Posterior vena cava (tissue), 2 donors: ENCODE data around the gene PYGB. TPM values are rescaled to one million over a fixed set of nuclear protein-coding genes. Genes with fewer than 3 reads are reported as not detected.
A peak's percentile ranks its signal among the peaks of the same experiment; 100 is the strongest.

Experiments
- DNase-seq: peaks from one replicate; pipeline ENCODE4 v3.0.0-alpha.2; 2020; ENCODE audit warnings: low spot score
- intact Hi-C, 2 donors: fragments of 100-400 bp; cut with DNase I; formaldehyde crosslinking; loops; one replicate each; pipeline versions ENCODE4 v1.14.1 to v1.14.2; 2022 to 2023
- total RNA-seq, 2 donors: library from RNA; stranded (reverse); fragmentation: NEBNext Ultra II Directional; extraction: Animal tissue kit (Norgen Biotek cat#: 25700); gene quantifications; one replicate each; pipeline ENCODE4 v1.2.1, GENCODE V29; 2021
- donor health status: DM: yes; HTN: yes; CAD: no.
- donor health status: DM: yes; HTN: yes; CAD: no.

PYGB gene
- total RNA-seq, 2 donors from 2014 or later = 132 to 155 TPM

- intact Hi-C loops = loop anchor here in 1 of 2 donors (5.0 kb wide), 1 partner anchor 48 kb away; the partner anchor contains the start of gene ENTPD6
- DNase-seq = peak; percentile 30
Measured at GRCh38 chr20:25244976-25245375, 2.9 kb upstream of the PYGB start.

GRCh38 chr20:25245461-25245860, 2.4 kb upstream of the PYGB start:
- intact Hi-C loops = loop anchor here in 1 of 2 donors (5.0 kb wide), 1 partner anchor 48 kb away; the partner anchor contains the start of gene ENTPD6
- DNase-seq = peak; percentile 28

- intact Hi-C loops = loop anchor here in 1 of 2 donors (5.0 kb wide), 1 partner anchor 49 kb away; the partner anchor contains the start of gene ENTPD6
- DNase-seq = peak; percentile 44
Measured at GRCh38 chr20:25246182-25246999, 1.5 kb upstream of the PYGB start.

- intact Hi-C loops = loop anchor here in 1 of 2 donors (5.0 kb wide), 1 partner anchor 50 kb away; the partner anchor contains the start of gene ENTPD6
- DNase-seq = peak; percentile 88
Measured at GRCh38 chr20:25247000-25247517, 826 bp upstream of the PYGB start.

- intact Hi-C loops = loop anchor here in 1 of 2 donors (5.0 kb wide), 1 partner anchor 50 kb away; the partner anchor contains the start of gene ENTPD6
- DNase-seq = peak; percentile 86
Measured at GRCh38 chr20:25247518-25247955, 348 bp upstream of the PYGB start.

GRCh38 chr20:25248786-25249172, 894 bp downstream of the PYGB start:
- no peak for DNase-seq
- intact Hi-C loops = loop anchor here in 1 of 2 donors (5.0 kb wide), 1 partner anchor 51 kb away; the partner anchor contains the start of gene ENTPD6

GRCh38 chr20:25249198-25249931, 1.5 kb downstream of the PYGB start:
- intact Hi-C loops = loop anchor here in 1 of 2 donors (5.0 kb wide), 1 partner anchor 52 kb away; the partner anchor contains the start of gene ENTPD6
- no peak for DNase-seq

- intact Hi-C loops = no loop called here
- peak; percentile 29 for DNase-seq
Measured at GRCh38 chr20:25250508-25250907, 2.6 kb downstream of the PYGB start.

GRCh38 chr20:25251019-25251418, 3.1 kb downstream of the PYGB start:
- intact Hi-C loops = no loop called here
- DNase-seq = peak; percentile 20

GRCh38 chr20:25251558-25251957, 3.7 kb downstream of the PYGB start:
- intact Hi-C loops = no loop called here
- DNase-seq = no peak

- intact Hi-C loops = no loop called here
- DNase-seq = no peak
Measured at GRCh38 chr20:25252230-25252651, 4.4 kb downstream of the PYGB start.

GRCh38 chr20:25252686-25253421, 5.0 kb downstream of the PYGB start:
- intact Hi-C loops = no loop called here
- DNase-seq = peak; percentile 45

- intact Hi-C loops = no loop called here
- no peak for DNase-seq
Measured at GRCh38 chr20:25253606-25254275, 5.9 kb downstream of the PYGB start.

- intact Hi-C loops = no loop called here
- no peak for DNase-seq
Measured at GRCh38 chr20:25254571-25254970, 6.7 kb downstream of the PYGB start.

GRCh38 chr20:25254986-25255680, 7.2 kb downstream of the PYGB start:
- peak; percentile 73 for DNase-seq
- intact Hi-C loops = no loop called here

- peak; percentile 23 for DNase-seq
- intact Hi-C loops = no loop called here
Measured at GRCh38 chr20:25256226-25256859, 8.5 kb downstream of the PYGB start.

- intact Hi-C loops = no loop called here
Measured at GRCh38 chr20:25257130-25257529, 9.2 kb downstream of the PYGB start.

More at GRCh38 chr20:25257130-25257529, 9.2 kb downstream of the PYGB start:
- DNase-seq = no peak
